ENCODE data around the gene RCN1.

GRCh38 chr11:32101791-32102190, 10.9 kb downstream of the RCN1 start:
- TF ChIP-seq CEBPB (IDR thresholded peaks at IDR 0.05; ENCODE audit: low read depth) (no peak), POLR2A (IDR thresholded peaks at IDR 0.05; ENCODE audit: borderline replicate concordance, extremely low read depth, insufficient read depth, insufficient read length) (no peak), SP1 (IDR thresholded peaks at IDR 0.05; ENCODE audit: low read depth) (no peak), EZH2phosphoT487 (IDR thresholded peaks at IDR 0.05; ENCODE audit: borderline replicate concordance) (no peak), POLR2AphosphoS5 (IDR thresholded peaks at IDR 0.05; ENCODE audit: low read depth, low read length) (no peak)
- TF ChIP-seq, protein P1, sequence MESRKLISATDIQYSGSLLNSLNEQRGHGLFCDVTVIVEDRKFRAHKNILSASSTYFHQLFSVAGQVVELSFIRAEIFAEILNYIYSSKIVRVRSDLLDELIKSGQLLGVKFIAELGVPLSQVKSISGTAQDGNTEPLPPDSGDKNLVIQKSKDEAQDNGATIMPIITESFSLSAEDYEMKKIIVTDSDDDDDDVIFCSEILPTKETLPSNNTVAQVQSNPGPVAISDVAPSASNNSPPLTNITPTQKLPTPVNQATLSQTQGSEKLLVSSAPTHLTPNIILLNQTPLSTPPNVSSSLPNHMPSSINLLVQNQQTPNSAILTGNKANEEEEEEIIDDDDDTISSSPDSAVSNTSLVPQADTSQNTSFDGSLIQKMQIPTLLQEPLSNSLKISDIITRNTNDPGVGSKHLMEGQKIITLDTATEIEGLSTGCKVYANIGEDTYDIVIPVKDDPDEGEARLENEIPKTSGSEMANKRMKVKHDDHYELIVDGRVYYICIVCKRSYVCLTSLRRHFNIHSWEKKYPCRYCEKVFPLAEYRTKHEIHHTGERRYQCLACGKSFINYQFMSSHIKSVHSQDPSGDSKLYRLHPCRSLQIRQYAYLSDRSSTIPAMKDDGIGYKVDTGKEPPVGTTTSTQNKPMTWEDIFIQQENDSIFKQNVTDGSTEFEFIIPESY (IDR thresholded peaks at IDR 0.05; ENCODE audit: extremely low read depth, insufficient replicate concordance, low read length), result no peak
- TF ChIP-seq, protein P2, sequence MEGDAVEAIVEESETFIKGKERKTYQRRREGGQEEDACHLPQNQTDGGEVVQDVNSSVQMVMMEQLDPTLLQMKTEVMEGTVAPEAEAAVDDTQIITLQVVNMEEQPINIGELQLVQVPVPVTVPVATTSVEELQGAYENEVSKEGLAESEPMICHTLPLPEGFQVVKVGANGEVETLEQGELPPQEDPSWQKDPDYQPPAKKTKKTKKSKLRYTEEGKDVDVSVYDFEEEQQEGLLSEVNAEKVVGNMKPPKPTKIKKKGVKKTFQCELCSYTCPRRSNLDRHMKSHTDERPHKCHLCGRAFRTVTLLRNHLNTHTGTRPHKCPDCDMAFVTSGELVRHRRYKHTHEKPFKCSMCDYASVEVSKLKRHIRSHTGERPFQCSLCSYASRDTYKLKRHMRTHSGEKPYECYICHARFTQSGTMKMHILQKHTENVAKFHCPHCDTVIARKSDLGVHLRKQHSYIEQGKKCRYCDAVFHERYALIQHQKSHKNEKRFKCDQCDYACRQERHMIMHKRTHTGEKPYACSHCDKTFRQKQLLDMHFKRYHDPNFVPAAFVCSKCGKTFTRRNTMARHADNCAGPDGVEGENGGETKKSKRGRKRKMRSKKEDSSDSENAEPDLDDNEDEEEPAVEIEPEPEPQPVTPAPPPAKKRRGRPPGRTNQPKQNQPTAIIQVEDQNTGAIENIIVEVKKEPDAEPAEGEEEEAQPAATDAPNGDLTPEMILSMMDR (IDR thresholded peaks at IDR 0.05 in 2 of 3, conservative IDR thresholded peaks at IDR 0.05 in 1 of 3; ENCODE audit: borderline replicate concordance in 1 of 3, insufficient read depth in 1 of 3, low read depth in 2 of 3, low read length in 2 of 3), result no peak
- TF ChIP-seq, protein P3, sequence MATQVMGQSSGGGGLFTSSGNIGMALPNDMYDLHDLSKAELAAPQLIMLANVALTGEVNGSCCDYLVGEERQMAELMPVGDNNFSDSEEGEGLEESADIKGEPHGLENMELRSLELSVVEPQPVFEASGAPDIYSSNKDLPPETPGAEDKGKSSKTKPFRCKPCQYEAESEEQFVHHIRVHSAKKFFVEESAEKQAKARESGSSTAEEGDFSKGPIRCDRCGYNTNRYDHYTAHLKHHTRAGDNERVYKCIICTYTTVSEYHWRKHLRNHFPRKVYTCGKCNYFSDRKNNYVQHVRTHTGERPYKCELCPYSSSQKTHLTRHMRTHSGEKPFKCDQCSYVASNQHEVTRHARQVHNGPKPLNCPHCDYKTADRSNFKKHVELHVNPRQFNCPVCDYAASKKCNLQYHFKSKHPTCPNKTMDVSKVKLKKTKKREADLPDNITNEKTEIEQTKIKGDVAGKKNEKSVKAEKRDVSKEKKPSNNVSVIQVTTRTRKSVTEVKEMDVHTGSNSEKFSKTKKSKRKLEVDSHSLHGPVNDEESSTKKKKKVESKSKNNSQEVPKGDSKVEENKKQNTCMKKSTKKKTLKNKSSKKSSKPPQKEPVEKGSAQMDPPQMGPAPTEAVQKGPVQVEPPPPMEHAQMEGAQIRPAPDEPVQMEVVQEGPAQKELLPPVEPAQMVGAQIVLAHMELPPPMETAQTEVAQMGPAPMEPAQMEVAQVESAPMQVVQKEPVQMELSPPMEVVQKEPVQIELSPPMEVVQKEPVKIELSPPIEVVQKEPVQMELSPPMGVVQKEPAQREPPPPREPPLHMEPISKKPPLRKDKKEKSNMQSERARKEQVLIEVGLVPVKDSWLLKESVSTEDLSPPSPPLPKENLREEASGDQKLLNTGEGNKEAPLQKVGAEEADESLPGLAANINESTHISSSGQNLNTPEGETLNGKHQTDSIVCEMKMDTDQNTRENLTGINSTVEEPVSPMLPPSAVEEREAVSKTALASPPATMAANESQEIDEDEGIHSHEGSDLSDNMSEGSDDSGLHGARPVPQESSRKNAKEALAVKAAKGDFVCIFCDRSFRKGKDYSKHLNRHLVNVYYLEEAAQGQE (IDR thresholded peaks at IDR 0.05; ENCODE audit: low read depth), result no peak
